ENCODE data around the gene DDX1. TPM values are rescaled to one million over a fixed set of nuclear protein-coding genes. Genes with fewer than 3 reads are reported as not detected.

DDX1 gene
- polyA plus RNA-seq, 1 donor: 116 TPM

- H3K9me3 ChIP-seq (ENCODE audit: control insufficient read depth, low read depth, low read length): no peaks in the 10 kb centered on the region
- H3K27me3 ChIP-seq (ENCODE audit: control insufficient read depth, insufficient read depth, low read length): no peaks in the 10 kb centered on the region
- H3K4me1 ChIP-seq (ENCODE audit: control insufficient read depth, insufficient read depth, low read length): no peaks in the 10 kb centered on the region
- H3K4me3 ChIP-seq (ENCODE audit: low read length): no peak overlapping the region
- H3K36me3 ChIP-seq (ENCODE audit: control insufficient read depth, insufficient read depth, low read length): peaks cover 35% of the 10 kb centered on the region
- H3K27ac ChIP-seq (ENCODE audit: low read length): no peak overlapping the region
- DNase-seq: no peak
- WGBS (ENCODE audit: insufficient coverage, low lambda C conversion rate): 100% methylated on average over 1 of the region's 4 CpGs
These were observed 4.3 kb downstream of the DDX1 start for GRCh38 chr2:15595936-15596335.

GRCh38 chr2:15596350-15596749 lies 4.7 kb downstream of the DDX1 start:
- no peaks in the 10 kb centered on the region for H3K9me3 ChIP-seq (ENCODE audit: control insufficient read depth, low read depth, low read length)
- WGBS (ENCODE audit: insufficient coverage, low lambda C conversion rate): no CpG with 5 or more reads among the region's 2 CpGs
- no peaks in the 10 kb centered on the region for H3K4me1 ChIP-seq (ENCODE audit: control insufficient read depth, insufficient read depth, low read length)
- no peak for DNase-seq
- no peaks in the 10 kb centered on the region for H3K27me3 ChIP-seq (ENCODE audit: control insufficient read depth, insufficient read depth, low read length)
- H3K4me3 ChIP-seq (ENCODE audit: low read length): no peak overlapping the region
- no peak overlapping the region for H3K27ac ChIP-seq (ENCODE audit: low read length)
- H3K36me3 ChIP-seq (ENCODE audit: control insufficient read depth, insufficient read depth, low read length): peaks cover 39% of the 10 kb centered on the region

GRCh38 chr2:15596968-15597367 lies 5.3 kb downstream of the DDX1 start:
- H3K36me3 ChIP-seq (ENCODE audit: control insufficient read depth, insufficient read depth, low read length): peaks cover 44% of the 10 kb centered on the region
- H3K27me3 ChIP-seq (ENCODE audit: control insufficient read depth, insufficient read depth, low read length): no peaks in the 10 kb centered on the region
- no peak overlapping the region for H3K4me3 ChIP-seq (ENCODE audit: low read length)
- DNase-seq: no peak
- H3K4me1 ChIP-seq (ENCODE audit: control insufficient read depth, insufficient read depth, low read length): no peaks in the 10 kb centered on the region
- H3K9me3 ChIP-seq (ENCODE audit: control insufficient read depth, low read depth, low read length): no peaks in the 10 kb centered on the region
- WGBS (ENCODE audit: insufficient coverage, low lambda C conversion rate): 92% methylated on average over 2 of the region's 4 CpGs
- H3K27ac ChIP-seq (ENCODE audit: low read length): no peak overlapping the region

GRCh38 chr2:15599994-15600393 lies 8.3 kb downstream of the DDX1 start:
- DNase-seq: no peak
- peaks cover 71% of the 10 kb centered on the region for H3K36me3 ChIP-seq (ENCODE audit: control insufficient read depth, insufficient read depth, low read length)
- no peak overlapping the region for H3K4me3 ChIP-seq (ENCODE audit: low read length)
- H3K4me1 ChIP-seq (ENCODE audit: control insufficient read depth, insufficient read depth, low read length): no peaks in the 10 kb centered on the region
- H3K27ac ChIP-seq (ENCODE audit: low read length): no peak overlapping the region
- H3K9me3 ChIP-seq (ENCODE audit: control insufficient read depth, low read depth, low read length): no peaks in the 10 kb centered on the region
- no peaks in the 10 kb centered on the region for H3K27me3 ChIP-seq (ENCODE audit: control insufficient read depth, insufficient read depth, low read length)
- no CpG with 5 or more reads among the region's 1 CpG for WGBS (ENCODE audit: insufficient coverage, low lambda C conversion rate)

GRCh38 chr2:15601681-15602080 lies 10.0 kb downstream of the DDX1 start:
- DNase-seq: no peak
- Histone ChIP-seq H3K36me3 (ENCODE audit: control insufficient read depth, insufficient read depth, low read length) (peaks cover 70% of the 10 kb centered on the region), H3K27ac (ENCODE audit: low read length) (no peak overlapping the region), H3K4me3 (ENCODE audit: low read length) (no peak overlapping the region), H3K4me1 (ENCODE audit: control insufficient read depth, insufficient read depth, low read length) (no peaks in the 10 kb centered on the region), H3K9me3 (ENCODE audit: control insufficient read depth, low read depth, low read length) (no peaks in the 10 kb centered on the region), H3K27me3 (ENCODE audit: control insufficient read depth, insufficient read depth, low read length) (no peaks in the 10 kb centered on the region)
- no CpG with 5 or more reads among the region's 1 CpG for WGBS (ENCODE audit: insufficient coverage, low lambda C conversion rate)

GRCh38 chr2:15602393-15602792 lies 10.7 kb downstream of the DDX1 start:
- Histone ChIP-seq H3K4me1 (ENCODE audit: control insufficient read depth, insufficient read depth, low read length) (no peaks in the 10 kb centered on the region), H3K27ac (ENCODE audit: low read length) (no peak overlapping the region), H3K9me3 (ENCODE audit: control insufficient read depth, low read depth, low read length) (no peaks in the 10 kb centered on the region), H3K4me3 (ENCODE audit: low read length) (no peak overlapping the region), H3K36me3 (ENCODE audit: control insufficient read depth, insufficient read depth, low read length) (peaks cover 71% of the 10 kb centered on the region), H3K27me3 (ENCODE audit: control insufficient read depth, insufficient read depth, low read length) (no peaks in the 10 kb centered on the region)
- no peak for DNase-seq
- no CpG with 5 or more reads among the region's 8 CpGs for WGBS (ENCODE audit: insufficient coverage, low lambda C conversion rate)

- WGBS (ENCODE audit: insufficient coverage, low lambda C conversion rate): 100% methylated on average over 1 of the region's 3 CpGs
- H3K9me3 ChIP-seq (ENCODE audit: control insufficient read depth, low read depth, low read length): no peaks in the 10 kb centered on the region
- H3K27ac ChIP-seq (ENCODE audit: low read length): no peak overlapping the region
- H3K4me3 ChIP-seq (ENCODE audit: low read length): no peak overlapping the region
- DNase-seq: no peak
- peaks cover 76% of the 10 kb centered on the region for H3K36me3 ChIP-seq (ENCODE audit: control insufficient read depth, insufficient read depth, low read length)
- H3K27me3 ChIP-seq (ENCODE audit: control insufficient read depth, insufficient read depth, low read length): no peaks in the 10 kb centered on the region
- no peaks in the 10 kb centered on the region for H3K4me1 ChIP-seq (ENCODE audit: control insufficient read depth, insufficient read depth, low read length)
These were observed 11.5 kb downstream of the DDX1 start for GRCh38 chr2:15603044-15603765.

- Histone ChIP-seq H3K9me3 (ENCODE audit: control insufficient read depth, low read depth, low read length) (no peaks in the 10 kb centered on the region), H3K4me1 (ENCODE audit: control insufficient read depth, insufficient read depth, low read length) (no peaks in the 10 kb centered on the region), H3K4me3 (ENCODE audit: low read length) (no peak overlapping the region), H3K36me3 (ENCODE audit: control insufficient read depth, insufficient read depth, low read length) (peaks cover 82% of the 10 kb centered on the region), H3K27me3 (ENCODE audit: control insufficient read depth, insufficient read depth, low read length) (no peaks in the 10 kb centered on the region), H3K27ac (ENCODE audit: low read length) (no peak overlapping the region)
- whole genome bisulfite sequencing (ENCODE audit: insufficient coverage, low lambda C conversion rate): 100% methylated on average over 2 of the region's 2 CpGs
- no peak for DNase-seq
These were observed 12.3 kb downstream of the DDX1 start for GRCh38 chr2:15603948-15604347.

GRCh38 chr2:15605721-15606120 lies 14.1 kb downstream of the DDX1 start:
- no peak for DNase-seq
- no CpG with 5 or more reads among the region's 1 CpG for WGBS (ENCODE audit: insufficient coverage, low lambda C conversion rate)
- Histone ChIP-seq H3K4me3 (ENCODE audit: low read length) (no peak overlapping the region), H3K9me3 (ENCODE audit: control insufficient read depth, low read depth, low read length) (no peaks in the 10 kb centered on the region), H3K27ac (ENCODE audit: low read length) (no peak overlapping the region), H3K36me3 (ENCODE audit: control insufficient read depth, insufficient read depth, low read length) (peaks cover 78% of the 10 kb centered on the region), H3K4me1 (ENCODE audit: control insufficient read depth, insufficient read depth, low read length) (no peaks in the 10 kb centered on the region), H3K27me3 (ENCODE audit: control insufficient read depth, insufficient read depth, low read length) (no peaks in the 10 kb centered on the region)

GRCh38 chr2:15606481-15607441 lies 15.1 kb downstream of the DDX1 start:
- Histone ChIP-seq H3K9me3 (ENCODE audit: control insufficient read depth, low read depth, low read length) (no peaks in the 10 kb centered on the region), H3K4me3 (ENCODE audit: low read length) (no peak overlapping the region), H3K27ac (ENCODE audit: low read length) (no peak overlapping the region), H3K27me3 (ENCODE audit: control insufficient read depth, insufficient read depth, low read length) (no peaks in the 10 kb centered on the region), H3K36me3 (ENCODE audit: control insufficient read depth, insufficient read depth, low read length) (peaks cover 69% of the 10 kb centered on the region), H3K4me1 (ENCODE audit: control insufficient read depth, insufficient read depth, low read length) (no peaks in the 10 kb centered on the region)
- 100% methylated on average over 3 of the region's 8 CpGs for WGBS (ENCODE audit: insufficient coverage, low lambda C conversion rate)
- DNase-seq: no peak
